ENCODE results near the gene NEIL1. TPM values are rescaled to one million over a fixed set of nuclear protein-coding genes. Genes with fewer than 3 reads are reported as not detected.
"Not testable (repeated sequence)": the region's sequence is repeated elsewhere in the genome, so short reads cannot be mapped to it uniquely, and the experiment has no call there.

The NEIL1 gene
- polyA plus RNA-seq, 6 donors from 2014 or later: 16.7 to 59.2 (median 31.7) TPM

DNA sequence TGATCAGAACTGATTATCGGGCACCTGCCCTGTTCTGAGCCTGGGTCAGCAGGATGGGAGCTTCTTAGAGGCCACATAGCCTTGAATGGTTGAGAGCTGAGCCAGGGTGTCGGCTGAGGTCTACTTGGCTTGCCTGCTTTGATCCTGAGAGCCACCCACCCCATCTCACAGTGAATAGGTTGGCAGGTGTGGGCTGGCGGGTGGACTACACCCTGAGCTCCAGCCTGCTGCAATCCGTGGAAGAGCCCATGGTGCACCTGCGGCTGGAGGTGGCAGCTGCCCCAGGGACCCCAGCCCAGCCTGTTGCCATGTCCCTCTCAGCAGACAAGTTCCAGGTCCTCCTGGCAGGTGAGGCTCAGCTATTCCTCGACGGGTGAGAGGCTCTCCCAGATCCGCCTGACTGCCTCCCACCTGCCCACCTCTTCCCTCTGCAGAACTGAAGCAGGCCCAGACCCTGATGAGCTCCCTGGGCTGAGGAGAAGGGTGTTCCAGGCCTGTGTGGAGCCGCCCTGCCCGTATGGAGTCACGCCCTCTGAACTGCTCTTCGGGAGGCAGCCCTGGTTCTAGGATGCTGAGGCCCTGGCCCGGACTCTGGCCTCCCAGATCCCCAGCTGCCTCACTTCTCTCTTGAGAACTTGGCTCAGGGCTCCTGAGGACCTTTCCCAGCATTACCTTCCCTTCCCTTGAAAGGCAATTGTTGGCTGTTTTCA is 7.2 kb upstream of the NEIL1 start:
- Mint-ChIP-seq H3K27me3 (no peaks in the 10 kb centered on the region), H3K36me3 (no peaks in the 10 kb centered on the region), H3K9me3 (no peaks in the 10 kb centered on the region), H3K4me3 (peak overlapping the region in 2 of 8 donors; percentile 3 to 74), H3K27ac (peak overlapping the region in 2 of 6 donors; percentile 31 to 59), H3K4me1 (peaks cover 18 to 31% (median 24%) of the 10 kb centered on the region in 3 donors)
- ATAC-seq (ENCODE audit: low read depth in 2 of 2) (no peak), DNase-seq (no peak)

DNA sequence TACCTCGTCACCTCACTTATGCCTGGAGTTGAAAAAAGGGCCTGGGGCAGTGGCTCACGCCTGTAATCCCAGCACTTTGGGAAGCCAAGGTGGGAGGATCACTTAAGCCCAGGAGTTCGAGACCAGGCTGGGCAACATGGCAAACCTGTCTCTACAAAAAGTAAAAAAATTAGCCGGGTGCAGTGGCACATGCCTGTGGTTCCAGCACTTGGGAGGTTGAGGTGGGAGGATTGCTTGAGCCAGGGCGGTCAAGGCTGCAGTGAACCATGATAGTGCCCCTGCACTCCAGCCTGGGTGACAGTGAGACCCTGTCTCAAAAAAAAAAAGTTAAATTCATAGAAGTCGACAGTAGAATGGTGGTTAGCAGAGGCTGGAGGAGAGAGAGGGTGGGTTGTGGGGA is 4.6 kb upstream of the NEIL1 start:
- no peak for ATAC-seq (ENCODE audit: low read depth in 2 of 2)
- DNase-seq: no peak
- no peaks in the 10 kb centered on the region for H3K36me3 Mint-ChIP-seq
- H3K4me1 Mint-ChIP-seq: peaks cover 16 to 31% (median 20%) of the 10 kb centered on the region in 3 donors
- no peaks in the 10 kb centered on the region for H3K9me3 Mint-ChIP-seq
- H3K27ac Mint-ChIP-seq: peak overlapping the region in 2 of 6 donors; percentile 26 to 66
- H3K27me3 Mint-ChIP-seq: no peaks in the 10 kb centered on the region
- peak overlapping the region in 2 of 8 donors; percentile 40 to 60 for H3K4me3 Mint-ChIP-seq

DNA sequence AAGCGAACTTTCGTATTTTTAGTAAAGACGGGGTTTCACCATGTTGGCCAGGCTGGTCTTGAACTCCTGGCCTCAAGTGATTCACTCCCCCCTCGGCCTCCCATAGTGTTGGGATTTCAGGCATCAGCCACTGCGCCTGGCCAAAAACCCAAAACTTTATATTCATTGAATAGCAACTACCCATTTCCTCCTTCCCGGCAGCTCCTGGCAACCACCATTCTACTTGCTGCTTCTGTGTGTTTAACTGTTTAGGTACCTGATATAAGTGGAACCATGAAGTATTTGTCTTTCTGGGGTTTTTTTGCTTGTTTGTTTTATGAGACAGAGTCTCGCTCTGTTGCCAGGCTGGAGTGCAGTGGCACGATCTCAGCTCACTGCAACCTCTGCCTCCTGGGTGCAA is 2.9 kb upstream of the NEIL1 start:
- not testable (repeated sequence) for H3K27me3 Mint-ChIP-seq; ATAC-seq (ENCODE audit: low read depth in 2 of 2); H3K9me3 Mint-ChIP-seq; DNase-seq; H3K36me3 Mint-ChIP-seq
- H3K4me1 Mint-ChIP-seq: peaks cover 20 to 36% (median 26%) of the 10 kb centered on the region in 3 donors
- peak overlapping the region in 1 of 8 donors; percentile 21 for H3K4me3 Mint-ChIP-seq
- peak overlapping the region in 3 of 6 donors; percentile 20 to 99 (median 80) for H3K27ac Mint-ChIP-seq

- peaks cover 6 to 15% of the 10 kb centered on the region in 2 donors for H3K36me3 Mint-ChIP-seq
- H3K9me3 Mint-ChIP-seq: peaks cover 4 to 24% (median 17%) of the 10 kb centered on the region in 7 donors
- peak; percentile 73 to 74 for ATAC-seq (ENCODE audit: low read depth in 2 of 2)
- peaks cover 32 to 55% (median 48%) of the 10 kb centered on the region in 3 donors for H3K4me1 Mint-ChIP-seq
- peak overlapping the region; percentile 80 to 95 (median 89) for H3K4me3 Mint-ChIP-seq
- peak; percentile 97 for DNase-seq
- H3K27ac Mint-ChIP-seq: peak overlapping the region; percentile 98 to 100 (median 99)
- no peaks in the 10 kb centered on the region for H3K27me3 Mint-ChIP-seq
Observed at GRCh38 chr15:75347222-75348033, 589 bp downstream of the NEIL1 start.

- Mint-ChIP-seq H3K4me3 (peak overlapping the region; percentile 80 to 93 (median 87)), H3K27ac (peak overlapping the region; percentile 99 to 100 (median 100)), H3K36me3 (peaks cover 6 to 15% of the 10 kb centered on the region in 2 donors), H3K27me3 (no peaks in the 10 kb centered on the region), H3K9me3 (peaks cover 4 to 24% (median 17%) of the 10 kb centered on the region in 7 donors), H3K4me1 (peaks cover 32 to 55% (median 48%) of the 10 kb centered on the region in 3 donors)
- DNase-seq (no peak), ATAC-seq (ENCODE audit: low read depth in 2 of 2) (no peak)
Observed at GRCh38 chr15:75348034-75348561, 1.3 kb downstream of the NEIL1 start.

DNA sequence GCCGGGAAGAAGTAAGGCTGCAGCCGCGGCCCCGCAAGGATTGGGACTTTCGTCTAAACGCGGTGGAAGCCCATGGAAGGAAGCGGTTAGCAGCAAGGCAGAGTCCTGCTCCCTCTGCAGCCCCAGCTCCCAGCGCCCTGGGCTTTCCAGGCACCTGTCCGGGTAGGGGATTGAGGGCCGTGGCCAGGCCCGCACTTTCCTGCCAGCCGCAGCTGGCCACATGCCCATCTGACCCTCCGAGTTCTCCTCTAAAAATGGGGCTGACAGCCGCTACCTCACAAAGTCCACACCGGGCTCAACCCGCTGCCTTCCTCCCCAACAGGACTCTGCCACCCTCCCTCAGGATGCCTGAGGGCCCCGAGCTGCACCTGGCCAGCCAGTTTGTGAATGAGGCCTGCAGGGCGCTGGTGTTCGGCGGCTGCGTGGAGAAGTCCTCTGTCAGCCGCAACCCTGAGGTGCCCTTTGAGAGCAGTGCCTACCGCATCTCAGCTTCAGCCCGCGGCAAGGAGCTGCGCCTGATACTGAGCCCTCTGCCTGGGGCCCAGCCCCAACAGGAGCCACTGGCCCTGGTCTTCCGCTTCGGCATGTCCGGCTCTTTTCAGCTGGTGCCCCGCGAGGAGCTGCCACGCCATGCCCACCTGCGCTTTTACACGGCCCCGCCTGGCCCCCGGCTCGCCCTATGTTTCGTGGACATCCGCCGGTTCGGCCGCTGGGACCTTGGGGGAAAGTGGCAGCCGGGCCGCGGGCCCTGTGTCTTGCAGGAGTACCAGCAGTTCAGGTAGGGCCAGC is 1.9 kb downstream of the NEIL1 start:
- H3K27ac Mint-ChIP-seq: peak overlapping the region; percentile 99 to 100 (median 100)
- H3K4me1 Mint-ChIP-seq: peaks cover 32 to 55% (median 48%) of the 10 kb centered on the region in 3 donors
- H3K27me3 Mint-ChIP-seq: no peaks in the 10 kb centered on the region
- DNase-seq (peak; percentile 29), ATAC-seq (ENCODE audit: low read depth in 2 of 2) (no peak)
- peaks cover 6 to 15% of the 10 kb centered on the region in 2 donors for H3K36me3 Mint-ChIP-seq
- peak overlapping the region; percentile 72 to 91 (median 86) for H3K4me3 Mint-ChIP-seq
- H3K9me3 Mint-ChIP-seq: peaks cover 4 to 24% (median 17%) of the 10 kb centered on the region in 7 donors

DNA sequence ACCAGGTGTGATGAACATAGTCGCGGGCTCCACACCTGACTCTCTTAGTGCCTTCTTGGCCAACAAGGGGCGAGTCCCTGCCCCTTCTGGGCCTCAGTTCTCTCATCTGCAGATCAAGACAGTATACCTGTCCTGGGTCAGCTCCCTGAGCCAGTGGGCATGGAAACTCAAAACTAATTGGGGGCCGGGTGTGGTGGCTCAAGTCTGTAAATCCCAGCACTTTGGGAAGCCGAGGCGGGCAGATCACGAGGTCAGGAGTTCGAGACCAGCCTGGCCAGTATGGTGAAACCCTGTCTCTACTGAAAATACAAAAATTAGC is 2.5 kb downstream of the NEIL1 start:
- peak overlapping the region; percentile 65 to 91 (median 85) for H3K4me3 Mint-ChIP-seq
- not testable (repeated sequence) for H3K27me3 Mint-ChIP-seq; ATAC-seq (ENCODE audit: low read depth in 2 of 2); DNase-seq
- H3K36me3 Mint-ChIP-seq: peaks cover 6 to 15% of the 10 kb centered on the region in 2 donors
- H3K9me3 Mint-ChIP-seq: peaks cover 4 to 24% (median 17%) of the 10 kb centered on the region in 7 donors
- H3K4me1 Mint-ChIP-seq: peaks cover 32 to 50% (median 48%) of the 10 kb centered on the region in 3 donors
- H3K27ac Mint-ChIP-seq: peak overlapping the region; percentile 99 to 100 (median 100)

DNA sequence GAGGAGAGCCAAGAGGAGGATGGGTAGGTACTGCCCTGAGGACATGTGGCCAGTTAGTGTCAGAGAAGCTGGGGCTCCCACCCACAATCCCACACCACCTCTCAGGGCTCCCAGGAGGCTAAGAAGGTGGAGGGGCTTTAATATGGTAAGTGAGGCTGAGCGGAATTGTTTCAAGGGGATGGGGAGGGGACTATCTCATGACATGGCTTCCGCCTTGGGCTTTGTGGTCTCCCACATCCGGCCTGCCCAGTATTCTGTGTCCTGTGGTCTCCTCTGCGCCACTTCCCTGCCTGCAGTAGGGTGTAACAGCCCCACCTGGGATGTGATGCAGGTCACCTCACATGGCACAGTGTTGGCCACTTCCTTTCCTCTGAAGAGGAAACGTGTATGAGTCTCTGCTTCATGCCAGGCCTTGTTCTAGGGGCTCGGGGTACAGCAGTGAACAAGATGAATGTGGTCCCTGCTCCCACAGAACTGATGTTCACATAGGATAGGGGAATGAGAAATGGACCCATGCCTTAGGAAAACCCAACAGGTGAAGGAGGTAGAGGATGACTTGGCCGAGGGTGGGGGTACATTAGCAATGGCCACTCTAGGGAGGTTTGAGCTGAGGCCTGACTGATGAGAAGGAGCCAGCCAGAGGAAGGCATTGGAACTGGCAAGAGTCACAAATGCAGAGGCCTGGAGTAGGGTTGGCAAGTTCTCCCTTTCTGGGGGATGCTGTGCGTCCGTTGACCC is 3.2 kb downstream of the NEIL1 start:
- Mint-ChIP-seq H3K36me3 (peaks cover 6 to 15% of the 10 kb centered on the region in 2 donors), H3K4me3 (peak overlapping the region; percentile 21 to 91 (median 85)), H3K9me3 (peaks cover 4 to 24% (median 17%) of the 10 kb centered on the region in 7 donors), H3K27me3 (no peaks in the 10 kb centered on the region), H3K4me1 (peaks cover 32 to 53% (median 50%) of the 10 kb centered on the region in 3 donors), H3K27ac (peak overlapping the region; percentile 99 to 100 (median 100))
- DNase-seq (peak; percentile 98), ATAC-seq (ENCODE audit: low read depth in 2 of 2) (peak; percentile 63 to 65)

GRCh38 chr15:75350601-75351361 is 3.9 kb downstream of the NEIL1 start:
- ATAC-seq (ENCODE audit: low read depth in 2 of 2) (no peak), DNase-seq (peak; percentile 53)
- Mint-ChIP-seq H3K9me3 (peaks cover 4 to 24% (median 17%) of the 10 kb centered on the region in 7 donors), H3K4me1 (peaks cover 27 to 46% (median 45%) of the 10 kb centered on the region in 3 donors), H3K36me3 (peaks cover 6 to 15% of the 10 kb centered on the region in 2 donors), H3K27ac (peak overlapping the region; percentile 99 to 100 (median 100)), H3K27me3 (no peaks in the 10 kb centered on the region), H3K4me3 (peak overlapping the region; percentile 59 to 91 (median 85))

DNA sequence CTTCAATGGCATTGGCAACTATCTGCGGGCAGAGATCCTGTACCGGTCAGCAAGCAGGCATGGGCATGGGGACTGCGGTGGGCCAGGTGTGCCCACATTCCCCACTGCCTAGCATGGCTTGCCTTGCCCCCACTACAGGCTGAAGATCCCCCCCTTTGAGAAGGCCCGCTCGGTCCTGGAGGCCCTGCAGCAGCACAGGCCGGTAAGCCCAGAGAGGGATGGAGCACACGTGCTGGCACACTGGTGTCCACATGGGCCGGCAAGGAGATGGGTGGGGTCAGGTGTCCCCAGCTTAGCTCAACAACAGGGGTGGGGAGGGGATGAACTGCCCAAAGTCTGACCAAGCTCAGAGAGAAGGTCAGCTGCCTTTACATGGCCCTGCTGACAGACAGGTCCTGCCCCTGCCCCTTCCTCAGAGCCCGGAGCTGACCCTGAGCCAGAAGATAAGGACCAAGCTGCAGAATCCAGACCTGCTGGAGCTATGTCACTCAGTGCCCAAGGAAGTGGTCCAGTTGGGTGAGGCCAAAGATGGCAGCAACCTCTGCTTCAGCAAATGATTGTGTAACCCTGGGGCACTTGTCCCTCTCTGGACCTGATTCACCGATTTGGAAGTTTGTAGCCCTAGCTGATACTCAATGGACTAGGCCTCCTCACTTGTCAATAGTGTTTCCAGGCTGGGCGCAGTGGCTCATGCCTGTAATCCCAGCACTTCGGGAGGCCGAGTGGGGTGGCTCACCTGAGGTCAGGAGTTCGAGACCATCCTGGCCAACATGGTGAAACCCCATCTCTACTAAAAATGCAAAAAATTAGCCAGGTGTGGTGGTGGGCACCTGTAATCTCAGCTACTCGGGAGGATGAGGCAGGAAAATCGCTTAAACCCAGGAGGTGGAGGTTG is 5.6 kb downstream of the NEIL1 start:
- DNase-seq (no peak), ATAC-seq (ENCODE audit: low read depth in 2 of 2) (no peak)
- peaks cover 6 to 15% of the 10 kb centered on the region in 2 donors for H3K36me3 Mint-ChIP-seq
- peaks cover 4 to 24% (median 17%) of the 10 kb centered on the region in 7 donors for H3K9me3 Mint-ChIP-seq
- no peak overlapping the region for H3K4me3 Mint-ChIP-seq
- peak overlapping the region; percentile 70 to 100 (median 100) for H3K27ac Mint-ChIP-seq
- H3K27me3 Mint-ChIP-seq: no peaks in the 10 kb centered on the region
- peaks cover 20 to 37% (median 29%) of the 10 kb centered on the region in 3 donors for H3K4me1 Mint-ChIP-seq

GRCh38 chr15:75353604-75354003 is 6.8 kb downstream of the NEIL1 start:
- DNase-seq (no peak), ATAC-seq (ENCODE audit: low read depth in 2 of 2) (no peak)
- H3K4me3 Mint-ChIP-seq: peak overlapping the region in 2 of 8 donors; percentile 7 to 52
- peaks cover 6 to 15% of the 10 kb centered on the region in 2 donors for H3K36me3 Mint-ChIP-seq
- H3K27ac Mint-ChIP-seq: peak overlapping the region in 3 of 6 donors; percentile 80 to 99 (median 87)
- H3K4me1 Mint-ChIP-seq: peaks cover 16 to 29% (median 26%) of the 10 kb centered on the region in 3 donors
- peaks cover 4 to 21% (median 15%) of the 10 kb centered on the region in 7 donors for H3K9me3 Mint-ChIP-seq
- H3K27me3 Mint-ChIP-seq: no peaks in the 10 kb centered on the region
